NAMALWA (cell line): ENCODE results near the gene RANBP10.
A peak's percentile ranks its signal among the peaks of the same experiment; 100 is the strongest.

Experiments used
- DNase-seq: peaks from one replicate; pipeline ENCODE4 v3.0.0-alpha.2; 2015; ENCODE audit warnings: low spot score

Gene RANBP10

GRCh38 chr16:67825906-67826305, 19.5 kb upstream of the RANBP10 start:
- DNase-seq, result no peak

DNA sequence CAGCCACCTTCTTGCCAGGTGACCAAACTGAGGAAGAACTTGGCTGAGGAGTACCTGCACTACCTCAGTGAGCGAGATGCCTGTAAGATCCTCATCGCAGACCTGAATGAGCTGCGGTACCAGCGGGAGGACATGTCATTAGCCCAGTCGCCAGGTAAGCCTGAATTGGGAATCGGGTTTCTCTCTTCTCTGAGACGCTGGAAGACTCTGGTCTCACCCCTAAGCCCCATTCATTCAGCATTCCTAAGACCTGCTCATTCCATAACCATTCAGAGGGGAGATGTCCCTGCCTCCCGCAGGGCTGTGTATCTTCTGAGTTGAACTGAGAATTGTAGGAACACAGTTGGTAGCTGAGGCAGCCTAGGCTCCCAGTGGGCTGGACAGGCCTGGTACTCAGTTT, 18.8 kb upstream of the RANBP10 start:
- no peak for DNase-seq

GRCh38 chr16:67822511-67822910, 16.2 kb upstream of the RANBP10 start:
- no peak for DNase-seq

DNA sequence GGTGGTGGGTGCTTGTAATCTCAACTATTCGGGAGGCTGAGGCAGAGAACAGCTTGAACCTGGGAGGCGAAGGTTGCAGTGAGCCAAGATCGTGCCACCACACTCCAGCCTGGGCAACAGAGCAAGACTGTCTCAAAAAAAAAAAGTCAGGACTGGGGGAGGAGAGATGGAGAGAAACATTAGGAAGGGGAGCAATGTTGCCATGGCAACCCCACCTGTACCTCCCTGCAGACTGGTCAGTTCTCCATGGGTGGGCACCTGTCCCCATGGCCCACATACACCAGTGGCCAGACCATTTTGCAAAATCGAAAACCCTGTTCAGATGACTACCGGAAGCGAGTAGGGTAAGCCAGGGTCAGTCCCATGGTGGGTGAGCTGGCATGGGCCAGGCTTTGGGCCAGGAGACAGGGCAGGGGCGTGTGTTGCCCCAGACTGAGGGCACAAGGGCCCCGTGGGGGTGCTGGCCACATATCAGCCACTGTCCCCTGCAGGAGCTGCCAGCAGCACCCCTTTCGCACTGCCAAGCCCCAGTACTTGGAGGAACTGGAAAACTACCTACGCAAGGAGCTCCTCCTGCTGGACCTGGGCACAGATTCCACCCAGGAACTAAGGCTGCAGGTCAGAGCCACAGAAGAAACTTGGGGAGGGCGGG, 14.4 kb upstream of the RANBP10 start:
- no peak for DNase-seq

- DNase-seq, result no peak
Measured at GRCh38 chr16:67814567-67814966, 8.2 kb upstream of the RANBP10 start.

DNA sequence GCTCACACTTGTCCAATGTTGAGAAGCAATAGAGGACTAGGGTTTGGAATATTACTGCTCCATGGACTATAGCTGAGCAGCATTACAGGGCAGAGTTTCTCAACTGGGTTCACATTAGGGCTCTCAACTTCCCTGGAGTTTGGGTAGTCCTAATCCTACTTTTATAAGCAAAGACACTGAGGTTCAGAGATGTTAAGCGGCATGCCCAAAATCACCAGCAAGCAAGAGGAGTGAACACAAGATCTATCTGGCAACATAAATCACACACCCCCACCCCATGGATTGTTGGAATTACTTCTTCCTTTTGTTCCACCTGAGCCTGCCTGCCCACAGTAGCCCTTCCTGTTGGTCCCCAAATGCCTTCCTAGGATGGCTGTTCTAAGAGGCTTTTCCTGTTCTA, 5.5 kb upstream of the RANBP10 start:
- no peak for DNase-seq

DNA sequence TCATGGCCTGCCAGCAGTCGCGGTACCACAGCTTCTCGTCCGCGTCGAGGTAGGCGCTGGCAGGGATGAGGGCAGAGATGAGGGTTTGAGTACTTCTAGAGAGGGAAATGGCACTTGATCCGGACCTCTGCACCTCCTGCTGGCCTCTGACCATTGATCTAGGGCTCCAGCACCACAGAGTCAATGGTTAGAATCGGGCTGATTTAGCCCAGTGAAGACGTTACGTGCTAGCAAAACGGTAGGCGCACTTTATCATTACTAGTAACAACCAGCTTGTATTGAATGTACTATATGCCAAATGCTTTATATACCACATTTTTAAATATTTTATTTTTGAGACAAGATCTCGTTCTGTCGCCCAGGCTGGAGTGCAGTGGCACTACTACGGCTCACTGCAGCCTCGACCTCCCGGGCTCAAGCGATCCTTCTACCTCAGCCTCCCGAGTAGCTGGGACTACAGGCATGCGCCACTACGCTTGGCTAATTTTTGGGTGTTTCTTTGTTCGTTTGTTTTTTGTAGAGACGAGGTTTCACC, 855 bp upstream of the RANBP10 start:
- DNase-seq, result no peak

DNA sequence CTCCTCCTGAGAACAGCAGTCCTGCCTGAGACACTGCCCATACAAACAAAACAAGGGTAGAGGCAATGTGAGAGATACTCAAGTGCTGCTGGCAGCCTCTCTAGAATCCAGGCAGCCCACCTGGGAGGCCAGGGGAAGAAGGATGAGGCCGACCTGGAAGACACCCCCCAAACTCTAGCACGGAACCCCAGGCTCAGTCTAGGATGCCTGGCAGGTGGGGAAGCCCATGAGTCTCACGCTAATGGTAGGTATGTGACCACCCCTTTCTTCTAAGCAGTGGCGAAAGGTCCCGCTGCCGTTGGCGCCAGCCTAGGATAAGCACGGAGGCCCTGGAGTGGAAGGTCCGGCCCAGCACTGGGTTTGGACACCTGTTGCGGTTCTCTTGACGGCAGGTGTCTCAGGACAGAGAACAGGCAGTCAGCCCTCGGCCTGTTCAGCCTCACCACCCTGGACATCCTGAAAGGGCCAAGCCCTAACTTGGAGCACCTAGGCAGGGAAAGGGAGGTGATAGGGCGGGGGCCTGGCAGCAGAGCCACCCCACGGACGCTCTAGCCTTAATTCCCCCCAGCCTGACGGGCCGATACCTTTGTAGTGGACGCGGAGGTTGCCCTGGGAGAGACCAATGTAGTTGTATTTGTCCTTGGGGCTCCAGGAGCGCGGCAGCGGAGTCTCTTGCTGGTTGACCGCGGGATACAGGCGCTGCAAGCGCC, 487 bp downstream of the RANBP10 start:
- DNase-seq, result no peak

- DNase-seq, result peak; percentile 10
Measured at GRCh38 chr16:67804853-67805542, 1.4 kb downstream of the RANBP10 start.

GRCh38 chr16:67803894-67804293, 2.5 kb downstream of the RANBP10 start:
- no peak for DNase-seq

DNA sequence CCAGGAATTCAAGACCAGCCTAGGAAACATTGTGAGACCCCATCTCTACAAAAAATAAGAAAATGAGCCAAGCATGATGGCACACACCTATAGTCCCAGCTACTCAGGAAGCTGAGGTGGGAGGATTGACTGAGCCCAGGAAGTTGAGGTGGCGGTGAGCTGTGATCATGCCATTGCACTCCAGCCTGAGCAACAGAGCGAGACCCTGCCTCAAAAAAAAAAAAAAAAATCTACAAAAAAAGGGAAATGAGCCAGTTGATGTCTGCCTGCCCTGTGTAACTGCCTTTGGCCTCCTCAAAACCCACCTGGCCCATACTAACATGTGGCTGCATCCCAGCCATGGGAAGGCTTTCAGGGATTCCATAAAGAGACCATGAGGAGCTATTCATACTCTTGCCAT, 4.5 kb downstream of the RANBP10 start:
- DNase-seq, result peak; percentile 66

- no peak for DNase-seq
Measured at GRCh38 chr16:67801241-67801640, 5.1 kb downstream of the RANBP10 start.

DNA sequence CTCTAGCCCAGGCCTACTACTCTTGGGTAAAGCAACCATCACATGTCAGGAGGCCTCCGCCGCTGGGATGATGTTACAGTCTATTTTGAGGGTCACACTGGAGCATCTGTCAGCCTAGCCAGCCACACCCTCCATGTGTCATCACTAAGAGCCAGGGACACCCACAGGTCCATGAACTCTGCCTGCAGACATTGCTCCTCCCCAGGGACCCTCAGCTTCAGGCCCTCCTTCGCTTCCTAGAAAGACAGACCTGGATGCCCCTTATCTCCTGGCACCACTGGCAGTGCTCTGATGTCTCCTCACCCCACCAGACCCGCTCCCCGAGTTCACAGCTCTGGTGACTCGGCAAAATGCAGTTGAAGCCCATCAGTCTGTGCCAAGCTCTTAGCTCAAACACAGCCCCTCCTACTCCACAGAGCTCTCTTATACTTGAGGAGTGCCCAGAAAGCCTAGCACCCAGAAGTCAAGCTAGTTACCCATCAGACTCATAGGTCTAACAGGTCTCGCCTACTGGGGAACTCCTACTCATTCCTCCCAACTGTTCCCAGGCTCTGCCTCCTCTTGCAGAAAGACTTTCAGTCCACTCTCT, 5.9 kb downstream of the RANBP10 start:
- no peak for DNase-seq

- no peak for DNase-seq
Measured at GRCh38 chr16:67796099-67796718, 10.2 kb downstream of the RANBP10 start.

GRCh38 chr16:67790071-67790470, 16.3 kb downstream of the RANBP10 start:
- no peak for DNase-seq

DNA sequence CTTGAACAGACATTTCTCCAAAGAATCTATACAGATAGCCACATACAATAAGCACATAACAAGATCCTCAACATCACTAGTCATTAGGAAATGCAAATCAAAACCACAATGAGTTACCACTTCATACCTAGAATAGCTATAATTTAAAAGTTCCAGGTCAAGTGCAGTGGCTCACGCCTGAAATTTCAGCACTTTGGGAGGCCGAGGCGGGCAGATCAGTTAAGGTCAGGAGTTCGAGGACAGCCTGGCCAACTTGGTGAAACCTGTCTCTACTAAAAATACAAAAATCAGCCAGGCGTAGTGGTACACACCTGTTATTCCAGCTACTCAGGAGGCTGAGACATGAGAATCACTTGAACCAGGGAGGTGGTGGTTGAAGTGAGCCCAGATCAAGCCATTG, 19.9 kb downstream of the RANBP10 start:
- no peak for DNase-seq

GRCh38 chr16:67783353-67783725, 23.0 kb downstream of the RANBP10 start:
- DNase-seq, result no peak

DNA sequence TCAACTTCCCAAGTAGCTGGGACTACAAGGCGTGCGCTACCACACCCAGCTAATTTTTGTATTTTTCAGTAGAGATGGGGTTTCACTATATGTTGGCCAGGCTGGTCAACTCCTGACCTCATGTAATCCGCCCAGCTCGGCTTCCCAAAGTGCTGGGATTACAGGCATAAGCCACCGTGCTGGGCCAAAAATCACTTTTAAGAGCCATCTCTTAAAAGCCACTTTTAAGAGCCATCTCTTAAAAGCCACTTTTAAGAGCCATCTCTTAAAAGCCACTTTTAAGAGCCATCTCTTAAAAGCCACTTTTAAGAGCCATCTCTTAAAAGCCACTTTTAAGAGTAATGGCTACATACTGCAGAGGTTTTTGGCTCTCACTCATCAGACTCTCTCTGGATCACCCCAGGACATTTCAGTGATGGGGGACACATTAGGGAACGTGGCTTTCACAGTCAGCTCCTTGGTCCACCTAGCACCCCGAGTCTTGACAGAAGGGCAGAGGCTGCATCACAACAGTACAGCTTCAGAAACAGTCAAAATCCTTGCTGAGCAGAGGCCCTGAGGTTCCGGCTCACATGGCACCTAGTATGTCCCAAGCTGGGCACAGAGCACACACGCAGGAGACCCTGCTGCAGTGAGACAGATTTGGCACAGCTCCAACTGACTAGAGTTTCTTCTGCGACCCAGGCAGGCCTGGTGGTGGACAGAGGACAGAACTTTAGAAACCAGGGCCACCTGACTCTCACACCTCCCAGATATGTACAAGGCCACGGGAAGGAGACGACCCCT, 23.6 kb downstream of the RANBP10 start:
- no peak for DNase-seq

DNA sequence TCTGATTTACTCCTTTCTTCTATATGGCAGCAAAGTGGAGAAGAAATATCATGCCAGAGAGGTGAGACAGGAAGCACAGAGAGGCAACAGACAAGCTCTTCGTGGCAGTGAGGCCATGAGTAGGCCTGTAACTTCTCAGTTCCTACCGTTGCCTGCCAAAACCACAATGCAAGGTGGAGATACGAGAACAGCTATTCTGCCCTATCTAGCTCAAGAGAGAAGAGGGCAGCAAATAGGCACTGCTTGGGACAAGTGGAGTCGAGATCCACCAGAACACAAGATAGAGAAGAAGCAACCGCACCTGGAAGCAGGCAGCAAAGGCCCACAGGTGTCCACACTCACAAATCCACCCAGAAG, 24.8 kb downstream of the RANBP10 start:
- DNase-seq, result no peak

- no peak for DNase-seq
Measured at GRCh38 chr16:67780847-67781564, 25.4 kb downstream of the RANBP10 start.
